COR-L47 (cell line): ENCODE results near the gene LZTS2.

Experiments used
- DNase-seq: peaks from one replicate; lab custom pipeline; 2025; lab: John Stamatoyannopoulos, UW

Gene LZTS2

GRCh38 chr10:101054876-101055275 lies 55.3 kb downstream of the LZTS2 start:
- no peak for DNase-seq

- no peak for DNase-seq
These were observed 55.8 kb downstream of the LZTS2 start for GRCh38 chr10:101055411-101055810.

- DNase-seq: no peak
These were observed 57.0 kb downstream of the LZTS2 start for GRCh38 chr10:101056365-101057151.
